ENCODE data around the gene OR51V1.

The OR51V1 gene

GRCh38 chr11:5230266-5230665, 29.8 kb upstream of the OR51V1 start:
- no peak for DNase-seq (ENCODE audit: low spot score)

- DNase-seq (ENCODE audit: low spot score), result no peak
Observed at GRCh38 chr11:5229796-5230195, 29.3 kb upstream of the OR51V1 start.

- DNase-seq (ENCODE audit: low spot score), result no peak
Observed at GRCh38 chr11:5229356-5229755, 28.9 kb upstream of the OR51V1 start.

GRCh38 chr11:5228124-5228523, 27.6 kb upstream of the OR51V1 start:
- no peak for DNase-seq (ENCODE audit: low spot score)

GRCh38 chr11:5227681-5228080, 27.2 kb upstream of the OR51V1 start:
- no peak for DNase-seq (ENCODE audit: low spot score)

GRCh38 chr11:5226732-5227310, 26.3 kb upstream of the OR51V1 start, which contains the start of gene HBB:
TSS of gene HBB (minus strand) at chr11:5227071. CDS start at chr11:5227021, 50 bp downstream.
- no peak for DNase-seq (ENCODE audit: low spot score)

GRCh38 chr11:5225480-5225871, 25.0 kb upstream of the OR51V1 start:
- DNase-seq (ENCODE audit: low spot score), result no peak

GRCh38 chr11:5224538-5225479, 24.3 kb upstream of the OR51V1 start:
- DNase-seq (ENCODE audit: low spot score), result no peak

- DNase-seq (ENCODE audit: low spot score), result no peak
Observed at GRCh38 chr11:5223686-5224085, 23.2 kb upstream of the OR51V1 start.

- DNase-seq (ENCODE audit: low spot score), result no peak
Observed at GRCh38 chr11:5223146-5223545, 22.7 kb upstream of the OR51V1 start.

- no peak for DNase-seq (ENCODE audit: low spot score)
Observed at GRCh38 chr11:5210376-5210885, 9.9 kb upstream of the OR51V1 start.

GRCh38 chr11:5204787-5205186, 4.3 kb upstream of the OR51V1 start:
- DNase-seq (ENCODE audit: low spot score), result no peak

- DNase-seq (ENCODE audit: low spot score), result no peak
Observed at GRCh38 chr11:5203366-5203765, 2.9 kb upstream of the OR51V1 start.

GRCh38 chr11:5198285-5198684, 2.2 kb downstream of the OR51V1 start:
- no peak for DNase-seq (ENCODE audit: low spot score)

GRCh38 chr11:5197536-5197935, 2.9 kb downstream of the OR51V1 start:
- DNase-seq (ENCODE audit: low spot score), result no peak

- DNase-seq (ENCODE audit: low spot score), result no peak
Observed at GRCh38 chr11:5196731-5197130, 3.8 kb downstream of the OR51V1 start.

- no peak for DNase-seq (ENCODE audit: low spot score)
Observed at GRCh38 chr11:5196067-5196466, 4.4 kb downstream of the OR51V1 start.

- DNase-seq (ENCODE audit: low spot score), result no peak
Observed at GRCh38 chr11:5192738-5193137, 7.7 kb downstream of the OR51V1 start.

GRCh38 chr11:5188201-5188600, 12.3 kb downstream of the OR51V1 start:
- DNase-seq (ENCODE audit: low spot score), result no peak

- DNase-seq (ENCODE audit: low spot score), result no peak
Observed at GRCh38 chr11:5178046-5178837, 22.2 kb downstream of the OR51V1 start.

GRCh38 chr11:5174934-5175333, 25.5 kb downstream of the OR51V1 start:
- no peak for DNase-seq (ENCODE audit: low spot score)

- DNase-seq (ENCODE audit: low spot score), result no peak
Observed at GRCh38 chr11:5171856-5172255, 28.6 kb downstream of the OR51V1 start.
